ENCODE results near the gene SZRD1. TPM values are rescaled to one million over a fixed set of nuclear protein-coding genes. Genes with fewer than 3 reads are reported as not detected.

Gene SZRD1
- total and polyA plus RNA-seq, 9 of the 15 experiments (the other 6 are each of a cell fraction or from before 2014, with no cell fraction given) = 3.9 to 149 (median 82.5) TPM

DNA sequence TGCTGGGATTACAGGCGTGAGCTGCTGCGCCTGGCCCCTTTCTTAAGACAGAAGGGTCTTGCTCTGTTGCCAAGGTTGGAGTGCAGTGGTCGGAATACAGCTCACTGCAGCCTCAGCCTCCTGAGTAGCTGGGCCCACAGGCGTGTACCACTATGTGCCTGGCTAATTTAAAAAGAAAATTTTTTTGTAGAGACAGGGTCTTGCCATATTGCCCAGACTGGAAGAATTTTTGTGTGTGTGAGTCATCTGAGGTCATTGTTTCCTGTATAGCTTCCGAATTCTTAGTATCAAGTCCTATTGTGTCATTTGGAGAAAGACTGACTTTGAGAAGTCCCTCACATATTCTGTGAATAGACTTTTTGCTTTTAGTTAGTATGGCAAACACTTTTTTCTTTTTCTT lies 4.7 kb downstream of the SZRD1 start:
- peaks cover 54% of the 10 kb centered on the region for H4K20me1 ChIP-seq (replicated peaks; ENCODE audit: control insufficient read depth, insufficient read depth, low read length)
- TF ChIP-seq GATAD2A (IDR thresholded peaks at IDR 0.05) = no peak
- no peak for TF ChIP-seq POLR2A (conservative IDR thresholded peaks at IDR 0.05)
- TF ChIP-seq MXI1 (IDR thresholded peaks at IDR 0.05; ENCODE audit: low read depth, low read length) = no peak
- TF ChIP-seq PHB (CRISPR knock-in tag; IDR thresholded peaks at IDR 0.05) = no peak
- TF ChIP-seq, protein P1, sequence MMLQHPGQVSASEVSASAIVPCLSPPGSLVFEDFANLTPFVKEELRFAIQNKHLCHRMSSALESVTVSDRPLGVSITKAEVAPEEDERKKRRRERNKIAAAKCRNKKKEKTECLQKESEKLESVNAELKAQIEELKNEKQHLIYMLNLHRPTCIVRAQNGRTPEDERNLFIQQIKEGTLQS (IDR thresholded peaks at IDR 0.05) = peak; percentile 32
- TF ChIP-seq, protein P1 (CRISPR knock-in tag; conservative IDR thresholded peaks at IDR 0.05) = no peak
- no peak for TF ChIP-seq RBM17 (IDR thresholded peaks at IDR 0.05; ENCODE audit: borderline replicate concordance, low read depth, low read length)
- H3K4me1 ChIP-seq (replicated peaks in 1 of 2; ENCODE audit: control insufficient read depth in 2 of 2, insufficient read depth in 2 of 2, low read length in 2 of 2) = peaks cover 12 to 27% of the 10 kb centered on the region in 2 experiments
- H2AFZ ChIP-seq (ENCODE audit: low read depth, low read length) = no peak overlapping the region
- POLR2A ChIA-PET = no interaction called here
- H3K79me2 ChIP-seq (ENCODE audit: control insufficient read depth, insufficient read depth, low read length) = peaks cover 93% of the 10 kb centered on the region
- no peak overlapping the region for H3K4me2 ChIP-seq (ENCODE audit: insufficient read depth, low read length)
- ATAC-seq (no peak), FAIRE-seq (no peak), DNase-seq (ENCODE audit: extremely low read depth in 1 of 4, low spot score in 3 of 4) (peak in 1 of 4 experiments; percentile 3)
- H3K9me1 ChIP-seq (ENCODE audit: control insufficient read depth, insufficient read depth, low read length) = no peaks in the 10 kb centered on the region
- in situ Hi-C loops (cut with MboI) (no loop called here), intact Hi-C loops (cut with micrococcal nuclease) (no loop called here)
- H3K9ac ChIP-seq (ENCODE audit: insufficient read depth in 1 of 2, low read depth in 2 of 2, low read length in 2 of 2) = no peak overlapping the region
- no peak overlapping the region for H3K4me3 ChIP-seq
- peaks cover 29% of the 10 kb centered on the region; the same call in 2 of the 3 replicates for H3K36me3 ChIP-seq (ENCODE audit: control insufficient read depth, insufficient read depth, low read length)
- H3K27ac ChIP-seq (ENCODE audit: extremely low read depth, low read depth, low read length) = no peak overlapping the region
- 89% methylated on average over 5 of the region's 5 CpGs for WGBS (ENCODE audit: insufficient coverage, low coverage, missing lambda C conversion rate)
- no peaks in the 10 kb centered on the region for H3K9me3 ChIP-seq (replicated peaks; ENCODE audit: control insufficient read depth, insufficient read depth, low read depth, low read length)
- CTCF ChIA-PET (ENCODE audit: low intra/inter-chr PET ratio) = no interaction called here
- no TSS peak for BruUV-seq (replicated peaks)
- no peaks in the 10 kb centered on the region for H3K27me3 ChIP-seq (ENCODE audit: control insufficient read depth in 2 of 2, insufficient read depth in 2 of 2, low read length in 2 of 2)
